ENCODE data around the gene DLL1.

- TF ChIP-seq CTCF (conservative IDR thresholded peaks at IDR 0.05 in 1 of 2, IDR thresholded peaks at IDR 0.05 in 1 of 2; ENCODE audit: extremely low read depth in 1 of 2, insufficient read depth in 1 of 2, low read depth in 1 of 2, low read length in 2 of 2) (no peak), EZH2 (IDR thresholded peaks at IDR 0.05; ENCODE audit: borderline replicate concordance, low read length) (no peak)
Observed at GRCh38 chr6:170258407-170258806, 32.5 kb downstream of the DLL1 start.
